SIG-M5 treated with dmso at 0.1 percent for 504 hours (cell line): ENCODE measurements around the gene CEP112.

Experiments
- DNase-seq: peaks from one replicate; lab custom pipeline; 2025; ENCODE audit not compliant: unreplicated experiment; lab: John Stamatoyannopoulos, UW

Gene CEP112

DNA sequence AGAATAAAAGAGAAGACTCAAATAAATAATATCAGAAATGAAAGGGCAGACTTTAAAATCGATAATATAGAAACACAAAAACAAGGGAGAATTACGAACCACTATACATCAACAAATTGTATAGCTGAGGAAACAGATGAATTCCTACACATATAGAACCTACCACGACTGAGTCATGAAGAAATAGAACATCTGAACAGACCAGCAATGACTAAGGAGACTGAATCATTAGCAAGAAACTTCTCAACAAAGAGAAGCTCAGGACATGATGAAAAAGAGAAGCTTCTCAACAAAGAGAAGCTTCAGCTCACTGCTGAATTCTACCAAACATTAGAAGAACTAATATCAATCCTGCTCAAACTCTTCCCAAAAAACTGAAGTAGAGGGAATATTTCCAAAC is 255.9 kb downstream of the CEP112 start:
- DNase-seq: no peak

DNA sequence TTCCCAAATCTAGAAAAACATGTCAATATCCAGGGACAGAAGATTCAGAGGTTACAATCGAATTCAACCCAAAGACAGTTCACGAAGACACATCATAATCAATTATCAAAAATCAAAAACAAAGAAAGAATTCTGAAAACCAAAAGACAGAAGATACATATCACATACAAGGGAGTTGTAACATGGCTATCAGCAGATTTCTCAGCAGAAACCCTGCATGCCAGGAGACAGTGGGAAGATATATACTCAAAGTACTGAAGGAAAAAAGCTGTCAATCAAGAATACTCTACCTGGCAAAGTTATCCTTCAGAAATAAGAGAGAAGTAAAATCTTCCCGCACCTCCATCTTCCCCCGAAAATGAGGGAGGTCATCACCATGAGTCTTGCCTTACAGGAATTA is 258.6 kb downstream of the CEP112 start:
- no peak for DNase-seq

DNA sequence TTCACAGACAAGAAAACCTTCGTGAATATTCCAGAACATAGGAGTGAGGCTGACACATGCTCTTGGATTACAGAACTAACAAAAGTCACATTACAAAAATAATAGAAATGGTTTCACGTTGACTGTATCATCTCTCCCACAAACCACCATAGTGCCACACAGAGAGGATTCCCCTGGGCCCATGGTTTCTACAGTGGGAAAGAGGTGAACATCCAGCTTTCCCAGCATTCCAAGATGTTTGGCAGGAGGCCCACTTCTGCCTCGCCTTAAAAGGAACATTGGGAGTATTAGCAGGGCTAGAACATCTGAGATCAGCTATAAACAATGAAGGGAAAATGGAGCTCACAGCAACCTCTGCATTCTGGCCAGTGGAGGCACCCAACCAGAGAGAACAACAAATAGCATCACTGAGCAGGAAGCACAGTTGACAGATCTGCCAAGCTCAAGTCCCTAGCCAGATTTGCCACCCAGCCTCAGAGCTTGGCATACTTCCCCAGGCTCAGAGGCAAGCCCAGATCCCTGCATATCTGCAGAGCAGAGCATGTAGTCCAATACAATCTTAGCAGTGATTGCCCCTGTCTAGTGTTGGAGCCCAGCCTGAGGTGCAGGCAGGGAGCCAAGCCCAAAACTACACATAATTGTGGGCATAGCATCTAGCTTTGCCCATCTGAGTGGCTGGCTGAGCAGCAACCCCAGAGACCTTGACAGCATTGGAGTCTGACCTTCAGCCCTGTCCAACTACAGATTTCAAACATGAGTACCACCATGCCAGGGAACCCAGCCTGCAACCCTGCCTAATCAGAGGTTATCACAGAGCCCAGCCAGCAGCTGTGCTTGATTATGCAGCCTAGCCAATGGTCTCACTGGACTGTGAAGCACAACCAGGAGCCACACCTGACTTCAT is 260.4 kb downstream of the CEP112 start:
- DNase-seq: no peak

DNA sequence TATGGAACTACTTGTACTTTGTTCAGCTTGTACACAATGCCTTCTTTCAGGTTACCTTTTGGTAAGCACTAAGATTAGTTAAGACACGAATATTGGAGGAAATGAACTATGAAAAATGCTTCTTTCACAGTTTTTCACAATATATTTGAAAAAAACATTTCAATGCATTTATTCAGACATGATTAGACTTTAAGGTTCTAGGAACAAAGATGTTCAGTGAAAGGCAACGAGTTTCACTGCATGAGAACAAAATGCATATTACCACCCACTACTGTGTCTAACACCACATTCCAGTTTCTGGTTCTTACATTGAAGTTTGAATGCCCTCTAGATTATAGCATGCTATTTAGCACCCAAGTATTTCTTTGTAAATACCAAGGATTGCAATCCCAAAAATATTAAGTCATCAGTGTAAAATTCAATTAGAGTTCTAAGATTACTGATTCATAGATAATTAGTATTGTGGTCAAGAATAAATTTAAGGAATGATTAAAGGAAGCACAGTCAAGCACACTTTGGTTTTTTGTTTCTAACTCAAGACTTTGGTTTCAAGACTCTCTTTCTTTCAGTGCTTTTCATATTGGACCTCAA is 261.7 kb downstream of the CEP112 start:
- no peak for DNase-seq

DNA sequence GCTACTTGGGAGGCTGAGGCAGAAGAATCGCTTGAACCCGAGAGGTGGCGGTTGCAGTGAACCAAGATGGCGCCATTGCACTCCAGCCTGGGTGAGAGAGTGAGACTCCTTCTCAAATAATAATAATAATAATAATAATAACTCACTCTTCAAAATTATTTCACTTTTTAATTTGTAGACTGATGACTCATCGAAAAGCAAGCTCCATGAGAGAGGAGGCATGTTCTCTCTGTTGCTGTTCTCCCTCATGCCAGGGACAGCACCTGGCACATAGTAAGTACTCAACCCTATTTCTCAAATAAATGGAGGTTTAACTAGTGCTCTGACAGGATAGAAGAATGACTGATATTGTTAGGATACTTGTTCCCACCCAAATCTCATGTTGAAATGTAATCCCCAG is 265.3 kb downstream of the CEP112 start:
- DNase-seq: no peak

DNA sequence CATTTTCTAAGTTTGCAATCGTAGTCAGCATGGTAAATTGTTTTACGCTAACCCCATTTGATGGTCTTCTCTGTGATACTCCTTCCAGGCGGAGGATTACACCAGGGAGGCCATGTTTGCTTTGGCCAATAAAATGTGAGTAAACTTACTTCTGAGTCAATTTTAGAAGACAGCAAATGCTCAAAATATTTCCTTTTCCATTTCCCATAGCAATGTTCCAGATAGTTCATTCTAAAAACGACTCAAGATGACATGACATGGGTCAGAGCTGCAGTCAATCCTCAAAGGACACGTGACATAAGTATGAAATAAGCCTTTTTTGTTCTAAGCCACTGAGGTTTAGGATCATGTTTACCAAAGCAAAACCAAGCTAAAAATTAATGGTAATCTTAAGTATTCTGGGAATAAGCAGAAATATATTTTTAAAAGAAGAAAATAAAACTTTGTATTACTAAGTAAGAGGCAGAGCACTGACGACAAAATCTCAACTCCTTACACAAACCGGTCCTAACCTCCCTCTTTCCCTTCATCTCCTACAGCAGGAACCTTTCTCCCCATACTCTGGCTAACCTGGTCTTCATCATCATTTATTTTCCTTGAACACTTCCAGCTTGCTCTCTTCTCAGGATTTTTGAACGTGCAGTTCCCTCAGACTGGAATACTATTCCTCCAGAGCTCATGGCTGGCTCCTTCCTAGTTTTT is 266.2 kb downstream of the CEP112 start:
- DNase-seq: no peak

DNA sequence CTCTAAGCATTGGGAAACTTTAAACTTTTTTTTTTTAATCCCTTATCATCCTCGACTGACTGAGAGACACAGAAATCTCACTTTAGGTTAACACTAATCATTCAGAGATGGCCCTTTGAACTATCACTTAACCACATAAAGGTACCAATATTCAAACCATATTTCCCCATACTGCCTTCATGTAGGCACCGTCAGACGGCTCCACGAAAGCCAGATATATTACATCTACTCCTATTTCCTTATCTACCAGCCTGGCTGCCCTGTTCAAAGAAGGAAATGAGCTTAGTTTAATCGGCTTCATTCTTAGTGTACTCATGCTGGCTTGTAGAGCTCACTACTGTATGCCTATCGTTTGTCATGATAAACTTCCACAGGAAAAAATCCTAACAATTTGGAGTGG is 270.9 kb downstream of the CEP112 start:
- DNase-seq: no peak

DNA sequence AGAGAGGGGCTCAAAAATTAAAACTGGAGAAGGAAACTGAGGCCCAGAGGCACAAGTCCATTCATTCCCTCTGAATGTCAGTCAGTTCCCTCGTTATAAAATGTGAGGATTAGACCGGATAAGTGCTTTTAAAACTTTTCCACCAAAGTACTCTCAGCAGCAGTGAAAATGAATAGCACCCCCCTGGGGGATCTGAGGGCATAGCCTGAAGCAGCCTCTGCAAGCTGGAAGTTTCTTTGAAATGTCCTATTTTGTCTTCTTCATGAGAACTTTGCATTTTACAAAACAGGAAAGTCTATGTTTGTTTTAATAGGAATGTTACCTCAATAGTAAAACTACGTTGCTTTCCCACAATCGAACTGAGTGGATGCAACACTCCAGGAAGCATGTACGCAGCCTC is 273.0 kb downstream of the CEP112 start:
- no peak for DNase-seq

DNA sequence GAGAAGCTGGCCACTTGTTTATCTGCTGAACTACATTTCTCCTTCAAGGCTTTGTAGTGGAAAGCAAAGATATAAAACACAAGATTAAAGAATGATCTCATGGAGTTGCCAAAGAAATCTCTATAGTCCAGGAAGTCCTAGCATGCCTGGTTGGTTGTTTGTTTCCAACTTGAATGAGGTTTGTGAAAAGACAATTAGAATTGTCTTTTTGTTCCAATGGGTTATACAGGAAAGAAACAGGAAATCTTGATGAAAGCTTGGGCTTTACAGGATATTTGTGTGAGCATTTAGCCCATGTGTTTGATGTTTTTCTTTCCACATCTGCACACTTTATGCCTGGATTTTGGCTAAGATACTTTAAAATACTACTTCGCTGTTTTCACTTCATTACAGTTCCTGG is 273.4 kb downstream of the CEP112 start:
- no peak for DNase-seq

DNA sequence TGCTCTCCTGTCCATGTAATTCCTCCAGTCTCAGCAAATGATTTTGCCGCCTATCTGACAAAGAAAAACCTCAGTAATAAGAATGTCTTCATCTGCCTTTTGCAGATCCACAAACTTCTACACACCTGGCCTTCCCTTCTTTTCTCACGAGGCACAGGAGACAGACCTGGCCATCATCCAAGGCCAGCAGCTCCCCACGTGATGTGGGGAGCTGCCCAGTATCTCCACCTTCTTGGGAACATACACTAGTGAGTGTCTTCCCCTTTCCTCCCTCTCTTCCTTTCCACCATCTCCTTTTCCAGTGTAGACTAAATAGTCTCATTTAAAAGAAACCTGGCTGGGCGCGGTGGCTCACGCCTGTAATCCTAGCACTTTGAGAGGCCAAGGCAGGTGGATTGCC is 274.4 kb downstream of the CEP112 start:
- no peak for DNase-seq

DNA sequence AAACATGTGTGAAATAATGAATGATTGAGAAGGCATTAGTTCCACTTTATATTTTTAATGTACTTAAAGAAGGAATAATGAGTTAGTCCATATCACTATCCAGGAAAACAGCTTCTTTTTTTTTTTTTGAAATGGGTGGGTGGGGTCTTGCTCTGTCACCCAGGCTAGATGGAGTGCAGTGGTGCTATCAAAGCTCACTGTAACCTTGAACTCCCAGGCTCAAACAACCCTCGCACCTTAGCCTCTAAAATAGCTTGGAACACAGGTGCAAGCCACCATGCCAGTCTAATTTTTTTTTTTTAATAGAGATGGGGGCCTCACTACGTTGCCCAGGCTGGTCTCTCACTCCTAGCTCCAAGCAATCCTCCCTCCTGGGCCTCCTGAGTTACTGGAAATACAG is 275.5 kb downstream of the CEP112 start:
- DNase-seq: no peak

DNA sequence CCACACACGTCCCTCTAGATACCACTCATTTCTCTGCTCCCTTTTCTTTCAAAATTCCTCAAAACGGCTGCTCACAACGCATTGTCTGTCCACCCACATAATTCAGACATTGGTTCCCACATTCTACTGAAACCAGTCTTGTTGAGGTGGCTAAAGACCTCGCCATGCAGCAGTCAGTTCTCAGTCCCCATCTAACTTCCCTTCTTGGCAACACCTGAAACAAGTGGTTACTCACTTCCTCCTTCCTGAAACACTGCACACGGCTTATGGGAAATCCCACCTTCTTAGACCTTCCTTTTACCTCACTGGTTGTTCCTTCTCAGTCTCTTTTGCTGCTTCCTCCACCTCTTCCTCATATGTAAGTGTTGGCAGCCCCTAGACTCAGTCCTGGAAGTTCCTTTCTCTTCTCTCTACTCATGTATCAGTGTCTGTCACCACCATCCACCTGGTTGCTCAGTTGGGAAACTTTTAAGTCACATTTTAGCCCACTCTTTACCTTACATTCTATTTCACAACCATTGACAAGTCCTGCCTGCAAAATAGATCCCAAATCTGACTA is 277.1 kb downstream of the CEP112 start:
- DNase-seq: no peak

DNA sequence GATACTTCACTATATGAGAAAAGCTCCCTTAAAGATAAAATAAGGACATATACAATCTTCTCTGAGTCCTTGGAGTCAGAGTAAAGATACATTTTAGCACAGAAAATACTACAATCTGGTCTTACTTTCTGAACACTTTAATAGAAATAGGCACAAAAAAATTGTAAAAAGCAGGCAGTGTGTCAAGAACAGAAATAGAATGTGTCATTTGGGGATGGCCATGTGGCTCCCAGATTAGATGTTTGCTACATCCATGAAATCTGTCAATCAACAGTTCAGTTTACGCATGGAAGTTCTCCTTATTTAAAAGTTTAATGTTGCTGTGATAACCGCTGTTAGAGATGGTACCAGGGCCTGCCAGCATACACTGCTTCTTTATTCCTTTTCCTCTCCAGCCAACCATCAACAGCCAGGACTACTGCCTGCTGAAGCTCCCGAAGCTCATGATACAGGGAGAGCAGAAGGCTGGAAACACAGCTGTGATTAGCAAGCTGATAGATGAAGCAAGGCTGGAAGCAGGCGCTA is 278.5 kb downstream of the CEP112 start:
- no peak for DNase-seq

DNA sequence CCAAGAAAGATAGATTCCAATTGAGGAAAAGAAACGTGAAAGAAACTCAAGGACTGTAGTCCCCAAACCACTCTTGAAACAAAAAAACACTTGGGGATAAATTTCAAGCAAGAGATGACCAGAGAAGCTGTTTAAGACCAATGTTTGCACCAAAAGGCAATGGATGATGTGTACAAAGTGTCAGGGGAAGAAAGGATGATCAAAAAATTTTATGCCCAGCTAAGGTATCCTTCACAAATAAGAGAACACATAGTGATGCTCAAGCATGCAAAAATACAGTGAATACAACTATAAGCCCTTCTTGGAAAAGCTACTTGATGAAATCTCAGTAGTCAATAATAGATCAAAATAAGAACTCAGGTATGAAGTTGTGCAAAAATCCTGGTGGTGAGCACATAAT is 281.1 kb downstream of the CEP112 start:
- no peak for DNase-seq

DNA sequence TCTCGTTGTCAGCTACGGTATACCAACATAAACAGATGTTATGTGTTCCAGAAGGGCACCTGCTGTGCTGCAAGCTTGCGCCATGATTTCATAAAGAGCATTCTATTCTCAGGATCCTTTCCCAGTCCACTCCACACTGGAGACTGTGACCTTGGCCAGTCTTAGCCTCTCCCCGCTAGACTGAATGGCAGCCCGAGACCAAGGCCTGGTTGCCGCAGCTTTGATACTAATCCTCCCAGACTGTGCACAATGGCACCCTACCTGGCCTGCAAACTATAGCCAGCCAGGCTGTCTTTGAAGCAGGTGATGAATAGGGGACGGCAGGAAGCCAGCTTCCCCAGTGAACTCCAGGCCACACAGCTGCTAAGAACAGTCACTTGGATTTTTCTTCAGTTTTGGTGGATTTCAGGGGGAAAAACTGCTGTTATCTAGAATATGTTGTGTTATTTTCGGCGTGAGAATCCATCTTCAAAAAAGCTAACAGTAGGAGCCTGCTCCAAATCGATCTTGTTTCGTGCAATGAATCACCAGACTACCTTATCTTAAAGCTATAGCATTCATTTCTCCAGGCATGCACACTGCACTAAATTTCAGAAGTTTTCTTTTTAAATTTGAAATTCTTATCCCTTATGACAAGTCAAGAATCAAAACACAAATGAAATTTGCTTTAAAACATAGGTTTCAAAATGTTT is 289.0 kb downstream of the CEP112 start:
- DNase-seq: no peak

DNA sequence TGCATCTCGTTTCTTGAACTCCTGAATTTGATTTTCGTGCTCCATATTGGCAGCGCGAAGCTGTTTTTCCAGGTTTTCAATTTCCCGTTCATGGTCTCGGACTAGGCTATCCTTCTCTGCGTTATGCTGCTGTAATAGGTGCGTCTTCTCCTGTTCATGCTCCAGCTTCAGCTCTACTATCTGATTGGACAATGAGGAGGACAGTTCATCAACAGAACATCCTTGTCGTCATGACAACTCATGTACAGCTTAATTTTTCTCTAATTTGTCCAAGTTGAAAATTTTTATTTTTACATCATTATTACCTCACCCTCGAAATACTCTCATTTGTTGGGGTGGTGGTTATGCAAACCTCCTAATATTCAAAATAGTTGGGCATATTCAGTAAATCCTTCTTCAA is 289.8 kb downstream of the CEP112 start:
- no peak for DNase-seq

DNA sequence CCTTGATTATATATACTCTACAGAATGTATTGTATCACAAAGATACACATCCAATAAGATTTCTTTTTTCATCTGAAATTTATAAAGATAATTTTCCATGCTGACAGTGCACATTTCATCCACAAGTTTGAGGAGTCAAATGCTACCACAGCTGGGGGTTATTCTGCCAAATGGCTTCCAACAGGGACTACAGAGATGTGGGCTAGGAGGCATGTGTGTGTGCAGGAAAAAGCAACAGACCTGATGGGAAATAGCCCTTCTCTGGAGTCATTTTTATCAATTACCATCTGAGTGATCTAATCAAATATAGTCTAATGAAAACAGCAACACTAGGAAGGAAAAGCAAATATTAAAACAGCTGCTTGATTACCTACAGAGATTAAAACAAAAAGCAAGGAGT is 290.5 kb downstream of the CEP112 start:
- DNase-seq: no peak

DNA sequence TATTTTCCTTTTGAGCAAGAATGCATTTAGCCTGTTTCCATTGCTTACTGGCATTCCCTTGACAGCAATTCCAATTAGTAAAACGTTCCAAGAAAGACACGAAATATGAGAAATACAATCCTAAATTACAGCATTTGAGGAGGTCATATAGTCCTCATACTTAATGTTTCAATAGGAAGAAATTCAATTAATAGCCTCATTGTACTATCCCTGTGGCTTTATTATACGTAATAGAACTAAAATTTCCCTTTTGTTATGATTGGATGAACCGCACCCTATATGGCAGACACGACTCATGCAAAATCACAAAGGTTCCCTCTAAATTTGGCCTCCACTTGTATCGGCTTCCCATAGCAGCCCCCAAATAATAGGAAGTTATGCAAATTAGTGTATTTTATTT is 291.7 kb downstream of the CEP112 start:
- no peak for DNase-seq

DNA sequence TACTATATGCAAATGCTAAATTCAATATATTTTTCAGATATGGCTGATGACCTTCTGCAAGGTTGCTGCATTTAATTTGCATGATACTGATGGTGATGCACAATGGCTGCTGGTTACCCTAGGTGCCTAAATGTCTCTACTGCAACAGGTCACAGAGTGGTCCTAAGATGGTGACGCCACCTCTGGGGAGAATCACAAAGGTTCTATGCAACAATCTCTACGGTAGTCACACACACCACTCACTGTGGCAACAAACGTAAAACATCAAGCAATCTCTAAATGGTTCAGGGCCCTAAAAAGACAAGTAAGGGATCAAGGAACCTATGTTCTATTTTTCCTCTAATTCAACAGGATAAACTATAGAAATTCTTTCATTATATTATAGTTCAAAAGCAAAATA is 293.3 kb downstream of the CEP112 start:
- DNase-seq: no peak

DNA sequence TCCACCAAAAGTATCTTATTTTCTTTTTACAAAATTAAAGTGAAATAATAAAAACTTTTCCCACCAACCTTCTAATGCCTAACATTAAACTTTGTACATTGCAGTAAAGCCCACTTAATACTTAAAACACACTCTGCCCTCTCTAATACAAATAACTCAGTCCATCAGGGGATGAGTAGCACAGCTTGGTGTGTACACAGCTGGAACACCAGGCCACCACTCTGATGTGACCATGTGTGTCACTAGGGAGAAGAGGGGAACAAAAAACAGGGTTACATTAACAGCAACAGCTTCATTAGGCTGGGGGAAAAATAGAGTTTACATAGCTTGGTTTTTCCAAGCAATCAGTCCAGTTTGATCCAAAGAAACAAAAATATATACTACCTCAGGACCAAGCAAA is 295.0 kb downstream of the CEP112 start:
- DNase-seq: no peak

DNA sequence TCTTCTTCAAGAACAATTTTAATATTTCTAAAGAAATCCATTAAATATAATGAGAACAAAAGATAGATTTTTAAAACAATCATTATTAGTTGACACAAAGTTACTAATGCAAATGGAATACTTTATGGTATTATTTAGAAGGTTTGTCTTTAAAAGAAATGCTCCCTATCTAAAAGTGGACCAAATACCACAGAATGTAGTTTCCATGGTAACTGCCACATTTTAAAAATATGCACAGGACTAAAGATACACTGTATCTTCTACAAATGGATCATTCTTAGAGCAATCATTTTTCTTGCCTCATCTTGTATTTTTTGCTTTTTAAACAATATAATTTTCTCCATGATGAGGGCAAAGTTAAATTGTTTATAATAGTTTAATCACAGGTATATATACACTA is 296.0 kb downstream of the CEP112 start:
- DNase-seq: no peak
